DMS79 treated with DMSO at 0.1 percent for 48 hours (cell line): ENCODE measurements around the gene C19orf81.
A peak's percentile ranks its signal among the peaks of the same experiment; 100 is the strongest.

Source experiments
- DNase-seq: peaks from one replicate; lab custom pipeline; 2025; lab: John Stamatoyannopoulos, UW

The C19orf81 gene

DNA sequence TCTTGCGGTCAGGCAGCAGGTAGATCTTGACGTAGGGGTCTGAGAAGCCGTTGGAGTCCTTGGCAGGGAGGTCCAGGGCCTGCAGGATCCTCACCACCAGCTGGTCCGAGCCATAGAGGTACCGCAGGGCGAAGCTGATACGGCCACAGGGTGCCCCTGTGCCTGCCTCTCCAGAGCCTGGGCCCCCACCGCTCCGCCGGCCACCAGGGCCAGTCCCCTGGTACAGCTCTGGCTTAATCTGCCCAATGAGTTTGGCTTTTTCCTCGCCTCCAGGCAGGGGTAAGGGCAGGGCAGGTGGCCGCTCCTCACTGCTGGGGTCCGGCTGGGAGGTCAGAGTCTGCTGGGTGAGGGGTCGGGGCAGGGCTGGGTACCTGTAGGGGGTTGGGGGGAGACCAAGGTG, 19.4 kb upstream of the C19orf81 start:
- DNase-seq: no peak

DNA sequence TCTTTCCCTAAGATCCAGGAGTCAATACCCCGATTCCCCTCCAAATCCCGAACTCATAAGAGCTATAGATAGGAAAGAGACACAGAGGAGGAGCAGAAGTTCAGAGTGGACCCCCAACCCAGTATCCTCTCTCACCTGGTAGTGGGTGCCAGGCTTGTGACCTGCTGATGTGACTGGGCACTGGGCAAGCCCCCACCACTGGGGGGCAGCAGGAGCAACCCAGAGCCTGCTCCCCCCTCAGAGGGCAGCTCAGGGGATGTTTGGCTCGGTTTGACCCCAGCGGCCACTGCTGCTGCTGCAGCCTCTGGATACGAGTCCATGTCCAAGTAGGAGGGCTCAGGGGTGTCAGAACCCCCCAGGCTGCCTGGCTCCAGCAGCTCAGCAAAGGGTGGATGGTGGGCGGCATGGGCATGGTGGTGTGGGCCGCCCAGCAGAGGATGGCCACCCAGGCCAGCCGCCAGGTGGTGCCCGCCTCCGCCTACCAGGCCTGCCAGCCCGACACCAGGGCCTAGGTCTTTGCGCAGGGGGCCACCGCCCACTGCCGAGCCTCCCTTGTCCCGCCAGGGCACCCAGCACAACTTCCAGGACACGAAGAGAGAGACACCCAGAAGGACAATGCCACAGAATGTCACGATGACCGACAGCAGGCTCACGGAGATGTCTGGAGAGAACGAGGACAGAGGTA, 17.0 kb upstream of the C19orf81 start:
- DNase-seq: no peak

DNA sequence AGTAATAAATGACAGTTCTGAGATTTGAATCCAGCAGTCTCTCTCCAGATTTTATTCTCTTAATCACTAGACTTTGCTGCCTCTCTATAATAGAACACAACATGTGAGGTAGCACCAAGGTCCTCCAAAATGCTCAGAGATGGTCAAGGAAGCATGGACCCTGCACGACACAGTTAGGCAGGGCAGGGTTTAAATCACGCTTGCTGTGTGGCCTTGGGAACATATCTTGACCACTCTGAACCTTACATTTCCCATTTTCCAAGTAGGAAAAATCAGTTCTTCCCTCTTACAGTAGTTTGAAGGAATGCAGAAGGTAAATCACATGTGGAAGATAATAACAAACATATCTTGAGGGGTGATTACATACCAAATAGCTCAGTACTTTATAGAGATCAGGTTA, 15.9 kb upstream of the C19orf81 start:
- DNase-seq: no peak

DNA sequence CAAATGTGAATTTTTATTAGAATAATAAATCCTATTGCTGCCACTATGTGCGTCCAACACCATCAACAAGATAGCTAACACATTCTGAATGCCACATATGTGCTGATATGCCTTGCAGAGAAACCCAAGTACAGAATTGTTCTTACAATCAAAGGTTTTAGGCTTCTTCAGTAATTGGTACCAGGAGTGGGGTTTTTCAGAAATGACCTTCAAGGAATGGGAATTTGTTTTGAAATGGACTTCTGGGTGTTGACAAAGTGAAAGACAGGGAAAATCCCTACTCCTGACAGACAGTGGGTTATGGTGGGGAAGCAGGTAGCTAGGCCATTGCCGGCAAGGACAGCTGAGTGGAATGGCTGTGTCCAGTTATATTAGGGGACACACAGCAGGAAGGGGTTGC, 15.3 kb upstream of the C19orf81 start:
- no peak for DNase-seq

DNA sequence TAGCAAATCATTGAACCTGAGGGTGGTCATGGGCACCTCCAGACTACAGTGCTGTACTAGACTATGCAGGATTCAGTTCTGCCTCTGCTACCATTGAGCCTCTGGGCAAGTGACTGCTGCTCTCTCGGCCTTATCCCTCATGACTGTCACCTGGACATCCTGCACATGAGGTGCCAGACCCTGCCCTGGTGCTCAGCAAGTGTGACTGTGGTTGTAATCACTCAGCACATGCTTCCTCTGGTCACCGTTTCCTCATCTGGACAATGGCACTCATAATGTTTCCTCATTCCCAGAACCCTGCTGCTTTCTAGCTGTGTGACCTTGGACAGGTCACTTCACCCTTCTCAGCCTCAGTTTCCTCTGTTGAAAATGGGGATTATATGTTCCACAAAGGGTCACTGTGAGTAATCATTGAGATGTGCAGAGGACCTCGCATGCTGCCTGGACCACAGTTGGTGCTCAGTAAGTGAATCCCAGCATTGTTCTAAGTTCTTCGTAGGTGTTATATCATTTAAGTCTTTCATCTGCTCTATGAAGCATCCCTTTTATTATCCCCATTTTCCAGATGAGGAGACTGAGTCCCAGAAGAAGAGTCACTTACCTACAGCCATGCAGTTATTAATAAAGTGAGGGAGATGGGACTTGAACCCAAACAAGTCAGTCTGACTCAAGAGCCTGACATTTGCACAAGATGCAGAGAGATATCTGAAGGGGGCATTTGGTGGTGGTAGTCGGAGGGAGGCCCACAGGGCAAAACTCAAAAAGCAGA, 12.7 kb upstream of the C19orf81 start:
- DNase-seq: no peak

DNA sequence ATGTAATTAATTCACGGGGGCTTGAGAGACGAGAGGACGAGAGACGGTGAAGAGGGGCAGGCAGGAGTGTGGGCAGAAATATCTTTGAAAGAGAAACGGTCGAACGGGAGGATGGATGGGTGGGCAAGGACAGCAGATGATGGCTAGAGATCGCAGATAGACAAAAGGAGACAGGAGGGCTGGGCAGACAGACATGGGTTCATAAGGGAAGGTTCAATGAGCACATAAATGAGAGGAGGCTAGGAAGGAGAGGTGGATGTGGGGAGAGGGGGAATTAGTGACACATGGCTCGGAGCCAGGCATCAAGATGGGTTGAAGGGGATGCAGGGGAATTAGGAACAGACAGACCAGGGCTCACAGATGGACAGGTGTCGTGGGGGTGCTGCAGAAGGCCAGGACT, 10.6 kb upstream of the C19orf81 start:
- no peak for DNase-seq

DNA sequence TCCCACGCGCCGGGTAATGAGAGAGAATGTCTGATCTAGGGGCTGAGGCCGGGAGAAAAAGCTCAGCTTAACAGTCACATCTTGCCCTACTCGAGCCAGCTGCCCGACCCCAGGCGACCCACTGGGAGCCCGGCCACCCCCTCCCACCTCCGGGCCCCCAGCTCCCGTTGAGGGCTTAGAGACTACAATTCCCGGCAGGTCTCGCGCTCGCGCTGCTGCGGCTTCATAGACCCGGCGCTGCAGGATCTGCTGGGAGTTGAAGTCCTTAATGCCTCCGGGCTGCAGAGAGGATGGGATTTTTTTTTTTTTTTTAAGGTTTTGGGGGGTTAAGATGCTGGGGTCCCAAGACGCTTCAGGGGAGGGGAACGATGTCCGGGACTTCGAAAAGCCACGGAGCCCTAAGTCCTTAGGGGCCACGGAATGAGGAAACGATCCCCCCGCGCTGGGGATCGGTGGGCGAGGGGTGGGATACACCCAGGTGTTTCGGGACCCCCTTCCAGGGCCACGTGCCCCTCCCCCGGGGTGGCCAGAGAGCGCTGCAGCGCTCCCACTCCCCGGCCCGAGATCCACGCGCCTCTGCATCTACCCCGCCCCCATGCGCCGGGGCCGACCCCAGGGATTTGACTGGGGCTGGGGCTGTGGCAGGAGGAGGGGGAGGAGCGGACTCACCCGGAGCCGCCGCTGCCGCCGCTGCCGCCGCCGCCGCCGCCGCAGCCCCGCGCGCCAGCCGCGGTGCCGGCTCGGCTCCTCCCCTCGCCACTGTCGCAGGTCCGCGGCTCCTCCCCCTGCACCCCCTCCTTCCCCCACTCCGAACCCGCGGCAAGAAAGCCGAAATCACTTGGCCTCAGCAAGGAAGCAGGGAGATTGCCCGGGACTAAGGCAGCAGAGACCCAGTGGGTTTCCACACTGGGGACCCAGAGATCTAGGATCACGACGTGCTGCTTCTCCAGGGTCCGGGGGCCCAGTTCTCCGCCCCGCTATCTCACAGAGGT, 9.8 kb upstream of the C19orf81 start, which contains the start of gene SYT3:
SYT3 (minus strand) TSS at position 761 of the 992 bp plus-strand sequence. CDS start 2,470 bp downstream, outside the sequence.
- DNase-seq: peak; percentile 63

DNA sequence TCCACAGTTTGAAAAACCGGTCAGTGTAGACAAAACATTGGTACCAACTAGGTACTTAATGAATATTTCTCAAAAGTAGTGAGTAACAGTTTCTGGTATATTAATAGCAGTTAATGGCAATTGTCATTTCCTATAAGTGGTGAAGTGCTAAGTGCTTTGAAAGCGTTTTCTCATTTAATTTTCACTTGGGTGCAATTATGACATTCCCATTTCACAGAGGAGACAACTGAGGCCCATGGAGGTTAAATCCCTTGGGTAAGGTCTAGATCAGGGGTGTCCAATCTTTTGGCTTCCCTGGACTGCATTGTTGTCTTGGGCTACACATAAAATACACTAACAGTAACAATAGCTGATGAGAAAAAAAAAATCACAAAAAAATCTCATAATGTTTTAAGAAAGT, 8.9 kb upstream of the C19orf81 start:
- no peak for DNase-seq

DNA sequence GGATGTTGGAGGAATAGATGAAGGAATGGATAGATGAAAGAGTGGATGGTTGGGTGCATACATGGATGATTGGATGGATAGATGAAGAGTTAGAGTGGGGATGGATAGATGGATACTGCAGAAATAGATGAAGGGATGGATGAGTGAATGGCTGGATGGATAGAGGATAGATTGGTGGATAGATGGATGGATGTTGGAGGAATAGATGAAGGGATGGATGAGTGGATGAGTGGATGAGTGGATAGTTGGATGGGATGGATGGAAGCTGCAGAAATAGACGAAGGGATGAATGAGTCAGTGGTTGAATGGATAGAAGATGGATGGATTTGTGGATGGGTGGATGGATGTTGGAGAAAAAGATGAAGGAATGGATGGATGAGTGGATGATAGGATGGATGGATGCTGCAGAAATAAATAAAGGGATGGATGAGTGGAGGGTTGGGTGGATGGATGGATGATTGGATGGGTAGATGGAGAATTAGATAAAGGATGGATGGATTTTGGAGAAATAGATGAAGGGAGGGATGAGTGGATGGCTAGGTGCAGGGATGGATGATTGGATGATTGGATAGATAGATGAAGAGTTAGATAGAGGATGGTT, 4.8 kb upstream of the C19orf81 start:
- no peak for DNase-seq

DNA sequence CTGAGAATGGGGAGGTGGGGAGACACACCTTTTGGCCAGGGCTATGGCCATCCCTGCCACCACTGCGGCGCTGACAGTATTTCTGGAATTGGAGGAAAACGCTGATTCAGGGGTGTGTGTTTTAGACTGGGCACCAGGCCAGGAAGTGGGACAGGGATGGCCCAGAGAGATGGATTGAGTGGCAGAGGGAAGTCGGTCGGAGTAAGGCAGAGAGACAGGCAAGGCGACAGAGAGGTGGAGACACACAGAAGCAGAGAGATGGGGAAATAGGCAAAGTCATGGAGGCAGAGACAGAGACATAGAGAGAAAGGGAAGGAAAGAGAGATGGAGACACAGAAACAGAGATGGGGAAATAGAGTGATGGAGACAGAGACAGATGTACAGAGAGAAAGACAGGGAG, 4.1 kb upstream of the C19orf81 start:
- no peak for DNase-seq

DNA sequence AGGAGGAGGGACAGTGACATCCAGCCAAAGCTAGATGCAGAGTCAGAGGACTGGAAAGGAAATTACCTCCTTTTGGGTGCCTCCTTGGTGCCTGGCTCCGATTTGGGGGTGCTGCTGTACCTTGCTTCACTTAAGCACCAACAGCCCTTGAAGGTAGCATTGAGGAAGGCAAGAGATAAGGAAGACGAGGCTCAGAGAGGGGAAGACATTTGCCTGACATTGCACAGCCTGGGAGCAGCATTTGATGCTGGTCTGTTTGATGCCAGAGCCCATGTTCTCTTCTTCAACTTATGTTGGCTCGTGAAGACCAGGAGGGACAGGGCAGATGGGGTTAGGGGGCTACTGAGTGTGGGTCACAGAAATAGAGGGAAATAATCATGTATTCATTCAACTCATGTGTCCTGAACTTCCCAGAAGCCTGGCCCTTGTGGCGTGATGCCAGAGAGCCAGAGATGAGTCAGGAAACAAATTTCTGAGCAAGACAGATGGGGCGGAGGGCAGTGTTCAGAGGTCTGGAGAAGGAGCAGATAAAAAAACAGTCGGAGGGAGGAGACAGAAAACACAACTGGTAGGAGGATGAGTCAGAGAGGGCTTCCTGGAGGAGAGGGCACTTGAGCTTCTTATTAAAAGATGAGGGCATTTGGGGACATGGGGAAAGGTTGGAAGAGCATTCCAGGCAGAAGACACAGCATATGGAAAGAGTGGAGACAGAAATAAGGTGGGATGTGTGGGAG, 3.0 kb upstream of the C19orf81 start:
- DNase-seq: no peak

DNA sequence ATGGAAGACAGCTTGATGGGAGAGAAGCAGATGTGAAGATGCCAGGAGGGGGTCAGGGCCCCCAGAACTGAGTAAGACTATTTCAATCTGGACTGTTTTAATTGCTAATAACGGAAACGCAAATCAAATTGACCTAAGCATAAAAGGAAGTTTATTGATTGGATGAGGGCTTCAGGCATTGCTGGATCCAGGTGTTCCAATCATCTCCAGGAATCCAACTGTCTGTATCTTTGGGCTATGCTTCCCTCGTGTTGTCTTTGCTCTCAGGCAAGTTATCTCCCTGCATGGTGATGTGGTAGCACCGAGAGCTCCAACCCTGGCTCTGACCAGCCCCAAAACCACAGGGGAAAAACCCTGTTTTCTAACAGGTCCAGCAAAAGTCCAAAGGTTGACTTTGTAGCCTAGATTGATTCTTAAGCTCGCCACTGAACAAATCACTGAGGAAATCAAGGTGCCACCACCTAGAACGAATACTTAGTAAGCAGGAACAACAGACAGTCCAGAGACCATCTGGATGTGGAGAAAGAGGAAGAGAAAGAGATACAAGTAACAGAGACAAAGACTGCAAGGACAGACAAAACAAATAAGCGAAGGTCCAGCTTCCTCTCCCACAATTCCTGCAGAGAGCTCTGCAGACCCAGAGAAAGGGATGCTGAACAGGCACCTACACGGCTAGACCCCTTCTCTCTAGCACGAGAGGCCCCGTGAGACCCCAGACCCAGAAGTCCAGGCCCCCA, 1.2 kb upstream of the C19orf81 start:
- no peak for DNase-seq

DNA sequence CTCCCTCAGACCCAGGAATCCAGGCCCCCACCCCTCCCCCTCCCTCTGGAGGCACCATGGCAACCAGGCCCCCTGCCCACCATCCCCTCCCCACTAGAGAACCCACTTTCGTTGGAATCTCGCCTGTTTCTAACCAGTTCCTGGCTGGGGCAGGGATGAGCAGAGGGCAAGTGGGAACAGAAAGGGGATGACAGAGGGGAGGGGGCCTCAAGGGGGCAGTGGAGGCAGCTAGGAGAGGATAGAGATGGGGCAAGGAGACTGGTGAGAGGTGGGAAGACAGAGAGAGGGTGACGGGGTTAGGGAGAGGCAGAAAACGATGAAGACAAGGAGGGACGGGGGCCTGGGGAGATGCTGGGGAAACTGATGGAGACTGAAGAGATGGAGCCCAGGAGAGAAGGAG, 586 bp upstream of the C19orf81 start:
- DNase-seq: no peak

DNA sequence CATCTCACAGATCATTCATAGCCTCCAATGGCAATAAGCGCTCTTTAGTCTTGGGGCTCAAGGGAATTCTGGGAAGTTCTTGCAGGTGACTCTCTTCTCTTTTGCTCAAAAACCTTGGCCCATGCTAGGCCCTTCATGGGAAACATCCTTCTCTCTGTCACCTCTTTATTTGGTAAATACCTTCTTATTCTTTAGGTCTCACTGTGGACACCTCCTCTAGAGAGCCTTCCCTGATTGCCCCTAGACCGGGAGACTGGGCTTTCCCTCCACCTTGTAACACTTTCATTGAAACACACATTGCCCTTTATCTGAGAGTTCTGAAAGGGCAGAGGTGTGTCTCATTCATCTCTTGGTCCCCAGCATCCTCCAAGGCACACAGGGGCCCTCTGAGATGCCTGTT, 1.9 kb downstream of the C19orf81 start:
- DNase-seq: no peak

DNA sequence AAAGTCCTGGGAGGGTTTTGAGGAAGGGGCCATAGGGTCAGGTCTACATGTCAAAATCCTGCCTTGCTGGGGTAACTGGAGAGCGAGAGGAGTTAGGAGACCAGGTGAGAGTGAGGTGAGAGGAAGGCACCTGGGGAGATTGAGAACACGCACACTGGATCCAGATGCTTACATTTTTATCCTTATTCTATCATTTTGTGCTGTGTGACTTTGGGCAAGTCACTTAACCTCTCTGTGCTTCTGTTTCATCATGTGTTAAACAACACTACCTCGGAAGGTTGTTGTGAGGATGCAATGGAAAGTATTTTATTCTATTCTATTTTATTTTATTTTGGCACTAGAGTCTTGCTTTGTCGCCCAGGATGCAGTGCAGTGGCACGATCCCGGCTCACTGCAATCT, 3.5 kb downstream of the C19orf81 start:
- DNase-seq: no peak

DNA sequence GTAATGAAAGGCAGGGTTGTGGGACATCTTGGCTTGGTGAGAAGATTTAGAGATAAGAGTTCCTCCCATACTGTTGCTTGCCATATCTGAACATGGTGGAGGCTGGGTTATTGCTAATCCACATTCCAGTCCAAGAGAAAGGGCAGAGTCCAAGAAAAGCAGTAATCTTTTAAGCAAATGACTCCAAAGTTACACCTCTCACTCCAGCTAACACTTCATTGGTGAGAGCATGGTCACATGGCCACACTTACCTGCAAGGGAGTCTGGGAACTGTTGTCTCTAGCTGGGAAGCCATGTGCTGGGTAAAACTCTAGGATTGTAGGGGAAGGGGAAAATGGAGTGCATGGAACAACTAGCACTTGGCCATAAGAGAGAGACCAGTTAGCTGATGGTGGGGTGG, 5.6 kb downstream of the C19orf81 start:
- DNase-seq: no peak

DNA sequence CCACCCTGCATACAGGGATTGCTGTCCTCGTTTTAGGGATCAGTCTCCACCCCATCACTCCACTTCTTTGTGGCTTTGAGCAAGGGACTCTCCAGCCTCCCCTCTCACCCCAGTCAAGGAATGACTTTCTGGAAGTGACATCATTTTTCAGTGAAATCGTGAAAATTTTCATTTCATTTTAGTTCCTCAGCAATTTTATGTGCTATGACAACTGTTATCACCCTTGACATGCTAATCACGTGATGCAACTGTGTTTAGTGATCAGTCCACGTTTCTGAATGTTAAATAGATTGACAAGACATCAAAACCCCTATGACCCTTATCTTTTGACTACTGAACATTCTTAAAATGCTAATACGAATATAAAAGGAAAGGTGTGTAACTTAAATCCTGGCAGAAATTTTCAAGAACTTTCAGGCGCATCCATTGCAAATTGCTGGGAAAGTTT, 8.0 kb downstream of the C19orf81 start:
- DNase-seq: no peak

DNA sequence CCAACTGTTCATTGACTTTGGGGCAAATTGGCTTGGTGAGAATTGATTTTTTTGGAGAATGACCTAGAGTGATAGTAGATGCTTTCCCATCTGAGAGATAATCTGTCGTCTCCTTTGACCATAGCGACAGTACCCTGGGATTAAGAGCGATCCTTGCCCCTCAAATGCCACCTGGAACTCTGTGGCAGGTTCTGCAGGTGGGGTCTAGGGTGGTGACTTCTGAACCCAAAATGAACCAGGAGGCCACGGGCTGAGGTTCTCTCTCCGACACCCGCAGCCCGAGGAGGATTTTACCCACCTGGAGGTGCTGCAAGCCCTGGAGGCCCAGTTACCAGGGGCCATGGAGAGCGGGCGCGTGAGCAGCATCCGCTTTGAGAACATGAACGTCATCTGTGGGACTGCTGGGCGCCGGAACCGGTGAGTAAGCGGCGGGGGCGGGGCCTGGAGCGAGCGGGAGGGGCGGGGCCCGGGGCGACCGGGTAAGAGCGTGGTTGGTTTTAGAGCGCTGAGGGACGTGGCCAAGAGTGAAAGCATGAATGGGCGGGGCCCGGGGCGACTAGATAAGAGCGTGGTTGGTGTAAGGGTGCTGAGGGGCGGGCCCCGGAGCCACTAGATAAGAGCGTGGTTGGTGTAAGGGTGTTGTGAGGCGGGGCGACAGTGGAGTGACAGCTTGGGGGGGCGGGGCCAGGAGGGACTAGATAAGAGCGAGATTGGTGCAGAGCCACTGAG, 8.6 kb downstream of the C19orf81 start:
- peak; percentile 99 for DNase-seq

DNA sequence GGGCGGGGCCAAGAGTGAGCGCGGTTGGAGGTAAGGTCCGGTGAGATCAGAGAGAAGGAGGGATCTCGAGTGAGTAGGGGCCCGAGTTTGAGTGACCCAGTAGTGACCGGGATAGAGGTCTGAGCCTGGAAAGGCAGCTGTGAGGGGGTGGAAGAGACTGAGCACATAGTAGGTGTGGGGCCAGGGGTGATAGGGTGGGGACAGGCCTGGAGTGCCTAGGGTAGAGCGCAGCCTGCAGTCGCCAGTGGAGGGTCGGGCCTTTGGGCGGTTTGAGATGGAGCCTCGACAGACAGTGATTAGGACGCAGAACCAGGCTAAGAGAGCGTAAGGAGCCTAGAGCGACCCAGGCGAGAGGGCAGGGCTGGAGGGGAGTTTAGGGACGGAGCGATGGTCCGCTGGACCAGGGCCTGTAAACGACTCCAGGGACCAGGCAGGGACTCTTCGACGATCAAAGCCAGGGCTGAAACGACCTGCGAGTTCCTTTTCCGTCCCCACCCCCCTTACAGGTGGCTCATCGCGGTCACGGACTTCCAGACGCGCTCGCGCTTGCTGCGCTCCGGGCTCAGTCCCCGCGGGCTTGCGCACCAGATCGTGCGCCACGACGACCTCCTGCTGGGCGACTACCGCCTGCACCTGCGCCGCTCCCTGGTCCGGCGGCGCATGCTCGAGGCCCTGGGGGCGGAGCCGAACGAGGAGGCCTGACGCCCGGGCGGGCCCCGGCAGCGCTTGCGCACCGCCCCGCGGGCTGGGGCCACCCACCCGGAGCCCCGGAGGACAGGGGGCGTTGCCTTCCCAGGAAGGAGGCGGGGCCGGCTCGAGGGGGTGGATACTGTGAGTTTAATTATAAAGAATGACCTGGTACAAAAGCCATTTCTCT, 9.4 kb downstream of the C19orf81 start:
- DNase-seq: peak; percentile 82
